Measurements from ENCODE around the gene DSCAML1.

The DSCAML1 gene

GRCh38 chr11:117685566-117685965 lies 111.5 kb downstream of the DSCAML1 start:
- TF ChIP-seq ARNTL (CRISPR knock-in tag; IDR thresholded peaks at IDR 0.05; ENCODE audit: borderline replicate concordance, low read depth) (no peak), ZNF565 (CRISPR knock-in tag; conservative IDR thresholded peaks at IDR 0.05; ENCODE audit: low read depth) (no peak), CSDC2 (CRISPR knock-in tag; IDR thresholded peaks at IDR 0.05) (no peak), TOX (CRISPR knock-in tag; IDR thresholded peaks at IDR 0.05; ENCODE audit: borderline replicate concordance) (no peak), BACH2 (CRISPR knock-in tag; IDR thresholded peaks at IDR 0.05; ENCODE audit: borderline replicate concordance) (no peak), RARB (CRISPR knock-in tag; IDR thresholded peaks at IDR 0.05) (no peak), OSR1 (CRISPR knock-in tag; IDR thresholded peaks at IDR 0.05) (no peak), CSRNP3 (CRISPR knock-in tag; IDR thresholded peaks at IDR 0.05) (no peak), GLIS3 (CRISPR knock-in tag; IDR thresholded peaks at IDR 0.05) (no peak), TCF4 (CRISPR knock-in tag; IDR thresholded peaks at IDR 0.05; ENCODE audit: borderline replicate concordance) (no peak), ZNF8 (CRISPR knock-in tag; IDR thresholded peaks at IDR 0.05) (no peak), SNAI2 (CRISPR knock-in tag; IDR thresholded peaks at IDR 0.05) (no peak), ESRRG (CRISPR knock-in tag; IDR thresholded peaks at IDR 0.05) (no peak)
- TF ChIP-seq, protein P1, sequence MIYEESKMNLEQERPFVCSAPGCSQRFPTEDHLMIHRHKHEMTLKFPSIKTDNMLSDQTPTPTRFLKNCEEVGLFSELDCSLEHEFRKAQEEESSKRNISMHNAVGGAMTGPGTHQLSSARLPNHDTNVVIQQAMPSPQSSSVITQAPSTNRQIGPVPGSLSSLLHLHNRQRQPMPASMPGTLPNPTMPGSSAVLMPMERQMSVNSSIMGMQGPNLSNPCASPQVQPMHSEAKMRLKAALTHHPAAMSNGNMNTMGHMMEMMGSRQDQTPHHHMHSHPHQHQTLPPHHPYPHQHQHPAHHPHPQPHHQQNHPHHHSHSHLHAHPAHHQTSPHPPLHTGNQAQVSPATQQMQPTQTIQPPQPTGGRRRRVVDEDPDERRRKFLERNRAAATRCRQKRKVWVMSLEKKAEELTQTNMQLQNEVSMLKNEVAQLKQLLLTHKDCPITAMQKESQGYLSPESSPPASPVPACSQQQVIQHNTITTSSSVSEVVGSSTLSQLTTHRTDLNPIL (CRISPR knock-in tag; IDR thresholded peaks at IDR 0.05; ENCODE audit: low read depth) = no peak
- TF ChIP-seq, protein P2, sequence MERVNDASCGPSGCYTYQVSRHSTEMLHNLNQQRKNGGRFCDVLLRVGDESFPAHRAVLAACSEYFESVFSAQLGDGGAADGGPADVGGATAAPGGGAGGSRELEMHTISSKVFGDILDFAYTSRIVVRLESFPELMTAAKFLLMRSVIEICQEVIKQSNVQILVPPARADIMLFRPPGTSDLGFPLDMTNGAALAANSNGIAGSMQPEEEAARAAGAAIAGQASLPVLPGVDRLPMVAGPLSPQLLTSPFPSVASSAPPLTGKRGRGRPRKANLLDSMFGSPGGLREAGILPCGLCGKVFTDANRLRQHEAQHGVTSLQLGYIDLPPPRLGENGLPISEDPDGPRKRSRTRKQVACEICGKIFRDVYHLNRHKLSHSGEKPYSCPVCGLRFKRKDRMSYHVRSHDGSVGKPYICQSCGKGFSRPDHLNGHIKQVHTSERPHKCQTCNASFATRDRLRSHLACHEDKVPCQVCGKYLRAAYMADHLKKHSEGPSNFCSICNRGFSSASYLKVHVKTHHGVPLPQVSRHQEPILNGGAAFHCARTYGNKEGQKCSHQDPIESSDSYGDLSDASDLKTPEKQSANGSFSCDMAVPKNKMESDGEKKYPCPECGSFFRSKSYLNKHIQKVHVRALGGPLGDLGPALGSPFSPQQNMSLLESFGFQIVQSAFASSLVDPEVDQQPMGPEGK (CRISPR knock-in tag; IDR thresholded peaks at IDR 0.05; ENCODE audit: borderline replicate concordance) = no peak
- TF ChIP-seq, protein P3, sequence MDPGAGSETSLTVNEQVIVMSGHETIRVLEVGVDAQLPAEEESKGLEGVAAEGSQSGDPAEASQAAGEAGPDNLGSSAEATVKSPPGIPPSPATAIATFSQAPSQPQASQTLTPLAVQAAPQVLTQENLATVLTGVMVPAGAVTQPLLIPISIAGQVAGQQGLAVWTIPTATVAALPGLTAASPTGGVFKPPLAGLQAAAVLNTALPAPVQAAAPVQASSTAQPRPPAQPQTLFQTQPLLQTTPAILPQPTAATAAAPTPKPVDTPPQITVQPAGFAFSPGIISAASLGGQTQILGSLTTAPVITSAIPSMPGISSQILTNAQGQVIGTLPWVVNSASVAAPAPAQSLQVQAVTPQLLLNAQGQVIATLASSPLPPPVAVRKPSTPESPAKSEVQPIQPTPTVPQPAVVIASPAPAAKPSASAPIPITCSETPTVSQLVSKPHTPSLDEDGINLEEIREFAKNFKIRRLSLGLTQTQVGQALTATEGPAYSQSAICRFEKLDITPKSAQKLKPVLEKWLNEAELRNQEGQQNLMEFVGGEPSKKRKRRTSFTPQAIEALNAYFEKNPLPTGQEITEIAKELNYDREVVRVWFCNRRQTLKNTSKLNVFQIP (CRISPR knock-in tag; IDR thresholded peaks at IDR 0.05; ENCODE audit: borderline replicate concordance, low read depth) = no peak

DNA sequence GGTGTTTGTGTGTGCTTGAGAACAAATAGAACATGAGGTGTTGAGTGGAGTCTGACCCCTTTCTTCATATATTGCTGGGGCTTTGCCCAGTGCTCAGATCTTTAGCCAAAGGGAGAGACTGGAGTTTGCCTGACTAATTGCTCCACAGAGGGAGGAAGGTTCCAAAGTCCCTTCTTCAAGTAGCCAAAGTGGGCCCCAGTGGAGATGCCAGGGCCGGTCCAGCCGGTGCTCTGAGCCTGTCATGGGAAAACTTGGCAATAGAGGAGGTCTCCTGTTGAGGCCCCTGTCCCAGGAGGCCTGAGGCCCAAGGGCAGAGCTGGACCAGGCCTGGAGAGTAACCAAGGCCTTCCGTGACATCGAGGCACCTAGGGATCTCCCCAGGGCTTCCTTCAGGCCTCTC lies 112.3 kb downstream of the DSCAML1 start:
- ATAC-seq = no peak
- TF ChIP-seq BACH2 (CRISPR knock-in tag; IDR thresholded peaks at IDR 0.05; ENCODE audit: borderline replicate concordance) = no peak
- TF ChIP-seq SNAI2 (CRISPR knock-in tag; IDR thresholded peaks at IDR 0.05) = no peak
- TF ChIP-seq RARB (CRISPR knock-in tag; IDR thresholded peaks at IDR 0.05) = no peak
- TF ChIP-seq, protein P3 (CRISPR knock-in tag; IDR thresholded peaks at IDR 0.05; ENCODE audit: borderline replicate concordance, low read depth) = no peak
- TF ChIP-seq OSR1 (CRISPR knock-in tag; IDR thresholded peaks at IDR 0.05) = no peak
- no peak for TF ChIP-seq CSDC2 (CRISPR knock-in tag; IDR thresholded peaks at IDR 0.05)
- TF ChIP-seq ZFP30 (CRISPR knock-in tag; IDR thresholded peaks at IDR 0.05) = no peak
- no peak for TF ChIP-seq TCF4 (CRISPR knock-in tag; IDR thresholded peaks at IDR 0.05; ENCODE audit: borderline replicate concordance)
- no peak for TF ChIP-seq ISL1 (CRISPR knock-in tag; IDR thresholded peaks at IDR 0.05)
- no peak for TF ChIP-seq ZC3H10 (CRISPR knock-in tag; IDR thresholded peaks at IDR 0.05)
- TF ChIP-seq, protein P2 (CRISPR knock-in tag; IDR thresholded peaks at IDR 0.05; ENCODE audit: borderline replicate concordance) = no peak
- TF ChIP-seq ESRRG (CRISPR knock-in tag; IDR thresholded peaks at IDR 0.05) = no peak
- no peak for TF ChIP-seq ZNF70 (CRISPR knock-in tag; IDR thresholded peaks at IDR 0.05)
- no peak for TF ChIP-seq ZNF565 (CRISPR knock-in tag; conservative IDR thresholded peaks at IDR 0.05; ENCODE audit: low read depth)
- TF ChIP-seq, protein P4, sequence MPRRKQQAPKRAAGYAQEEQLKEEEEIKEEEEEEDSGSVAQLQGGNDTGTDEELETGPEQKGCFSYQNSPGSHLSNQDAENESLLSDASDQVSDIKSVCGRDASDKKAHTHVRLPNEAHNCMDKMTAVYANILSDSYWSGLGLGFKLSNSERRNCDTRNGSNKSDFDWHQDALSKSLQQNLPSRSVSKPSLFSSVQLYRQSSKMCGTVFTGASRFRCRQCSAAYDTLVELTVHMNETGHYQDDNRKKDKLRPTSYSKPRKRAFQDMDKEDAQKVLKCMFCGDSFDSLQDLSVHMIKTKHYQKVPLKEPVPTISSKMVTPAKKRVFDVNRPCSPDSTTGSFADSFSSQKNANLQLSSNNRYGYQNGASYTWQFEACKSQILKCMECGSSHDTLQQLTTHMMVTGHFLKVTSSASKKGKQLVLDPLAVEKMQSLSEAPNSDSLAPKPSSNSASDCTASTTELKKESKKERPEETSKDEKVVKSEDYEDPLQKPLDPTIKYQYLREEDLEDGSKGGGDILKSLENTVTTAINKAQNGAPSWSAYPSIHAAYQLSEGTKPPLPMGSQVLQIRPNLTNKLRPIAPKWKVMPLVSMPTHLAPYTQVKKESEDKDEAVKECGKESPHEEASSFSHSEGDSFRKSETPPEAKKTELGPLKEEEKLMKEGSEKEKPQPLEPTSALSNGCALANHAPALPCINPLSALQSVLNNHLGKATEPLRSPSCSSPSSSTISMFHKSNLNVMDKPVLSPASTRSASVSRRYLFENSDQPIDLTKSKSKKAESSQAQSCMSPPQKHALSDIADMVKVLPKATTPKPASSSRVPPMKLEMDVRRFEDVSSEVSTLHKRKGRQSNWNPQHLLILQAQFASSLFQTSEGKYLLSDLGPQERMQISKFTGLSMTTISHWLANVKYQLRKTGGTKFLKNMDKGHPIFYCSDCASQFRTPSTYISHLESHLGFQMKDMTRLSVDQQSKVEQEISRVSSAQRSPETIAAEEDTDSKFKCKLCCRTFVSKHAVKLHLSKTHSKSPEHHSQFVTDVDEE (CRISPR knock-in tag; IDR thresholded peaks at IDR 0.05) = no peak
- no peak for TF ChIP-seq GLIS3 (CRISPR knock-in tag; IDR thresholded peaks at IDR 0.05)

More at GRCh38 chr11:117685566-117685965, 111.5 kb downstream of the DSCAML1 start:
- ATAC-seq = no peak

Measured in SK-N-SH treated with all-trans-retinoic acid at 6 μM for 48 hours (cell line).